CD14-positive monocyte (primary cell): Measurements from ENCODE around the gene AGAP1. TPM values are rescaled to one million over a fixed set of nuclear protein-coding genes. Genes with fewer than 3 reads are reported as not detected.

ENCODE experiments used
- DNase-seq, 3 donors: peaks; one replicate each; pipeline ENCODE4 v3.0.0-alpha.2; 2011 to 2022
- H2AFZ ChIP-seq: 2 replicates; pipeline ENCODE4 v1.6.0; 2012; ENCODE audit warnings: mild to moderate bottlenecking, low read depth, low read length, inconsistent platforms; ENCODE audit not compliant: insufficient read depth, poor library complexity, severe bottlenecking
- H3K27ac ChIP-seq, 2 donors: 1 replicate in 1 of 2; 2 replicates in 1 of 2; pipeline ENCODE4 v1.5.1; 2012 to 2013; ENCODE audit warnings: low read length in 2 of 2, control low read depth in 1 of 2, inconsistent platforms in 1 of 2, low read depth in 1 of 2, mild to moderate bottlenecking in 1 of 2
- H3K27me3 ChIP-seq, 2 donors: one replicate each; pipeline versions ENCODE4 v1.6.0 to v1.6.1; 2011 to 2013; ENCODE audit warnings: low read length in 2 of 2; ENCODE audit not compliant: control insufficient read depth in 2 of 2, insufficient read depth in 2 of 2
- H3K36me3 ChIP-seq, 2 donors: replicated peaks in 1 of 2; 1 replicate in 1 of 2; 2 replicates in 1 of 2; pipeline versions ENCODE4 v1.5.1 to v1.6.1; 2012 to 2013; ENCODE audit warnings: low read length in 2 of 2, control low read depth in 1 of 2, inconsistent platforms in 1 of 2, mild to moderate bottlenecking in 1 of 2; ENCODE audit not compliant: insufficient read depth in 2 of 2, control insufficient read depth in 1 of 2
- H3K4me1 ChIP-seq, 2 donors: 1 replicate in 1 of 2; 2 replicates in 1 of 2; pipeline versions ENCODE4 v1.5.1 to v1.6.1; 2012 to 2013; ENCODE audit warnings: low read length in 2 of 2, control low read depth in 1 of 2, inconsistent platforms in 1 of 2, mild to moderate bottlenecking in 1 of 2, moderate library complexity in 1 of 2; ENCODE audit not compliant: insufficient read depth in 2 of 2, control insufficient read depth in 1 of 2
- H3K4me2 ChIP-seq: replicated peaks from 2 replicates; pipeline ENCODE3; 2012; ENCODE audit warnings: low read length, moderate library complexity, mild to moderate bottlenecking; ENCODE audit not compliant: poor library complexity, severe bottlenecking; ENCODE audit errors: extremely low read depth
- H3K4me3 ChIP-seq, 3 experiments: fragments of 200-600 bp in 1 of 3; sonication (generic) in 1 of 3; replicated peaks in 1 of 3; 1 replicate in 2 of 3; 2 replicates in 1 of 3; pipeline ENCODE4 v1.5.1; 2011 to 2013; ENCODE audit warnings: low read length in 3 of 3, mild to moderate bottlenecking in 3 of 3, control low read depth in 2 of 3, low read depth in 2 of 3, inconsistent platforms in 1 of 3, moderate library complexity in 1 of 3
- H3K79me2 ChIP-seq: 2 replicates; pipeline ENCODE4 v1.6.0; 2012; ENCODE audit warnings: mild to moderate bottlenecking, control low read depth, inconsistent platforms, low read length, moderate library complexity; ENCODE audit not compliant: insufficient read depth
- H3K9ac ChIP-seq: 2 replicates; pipeline ENCODE4 v1.6.0; 2017; ENCODE audit warnings: low read length, mild to moderate bottlenecking; ENCODE audit not compliant: insufficient read depth, poor library complexity, severe bottlenecking
- H3K9me3 ChIP-seq, 2 donors: replicated peaks in 1 of 2; 1 replicate in 1 of 2; 2 replicates in 1 of 2; pipeline versions ENCODE4 v1.5.1 to v1.6.1; 2012 to 2013; ENCODE audit warnings: low read length in 2 of 2, control low read depth in 1 of 2; ENCODE audit not compliant: control insufficient read depth in 1 of 2, insufficient read depth in 1 of 2
- H4K20me1 ChIP-seq: 2 replicates; pipeline ENCODE4 v1.6.0; 2012; ENCODE audit warnings: mild to moderate bottlenecking, low read length, control low read depth, moderate library complexity; ENCODE audit not compliant: insufficient read depth
- H3K27ac Mint-ChIP-seq, 7 donors: one replicate each; pipeline ENCODE4 v1.8.0; 2020; ENCODE audit warnings: mild to moderate bottlenecking in 7 of 7, mixed read lengths in 7 of 7, moderate library complexity in 6 of 7, inconsistent platforms in 2 of 7
- H3K27me3 Mint-ChIP-seq, 3 donors: one replicate each; pipeline ENCODE4 v1.8.0; 2021 to 2022; ENCODE audit warnings: low read depth in 3 of 3, mild to moderate bottlenecking in 3 of 3, mixed read lengths in 3 of 3, moderate library complexity in 3 of 3, inconsistent platforms in 1 of 3
- H3K36me3 Mint-ChIP-seq, 2 donors: one replicate each; pipeline ENCODE4 v1.8.0; 2020; ENCODE audit warnings: mixed read lengths in 2 of 2, inconsistent platforms in 1 of 2, mild to moderate bottlenecking in 1 of 2
- H3K4me1 Mint-ChIP-seq: one replicate; pipeline ENCODE4 v1.8.0; 2020; ENCODE audit warnings: mild to moderate bottlenecking, mixed read lengths
- H3K4me3 Mint-ChIP-seq, 2 donors: one replicate each; pipeline ENCODE4 v1.8.0; 2020; ENCODE audit warnings: mild to moderate bottlenecking in 2 of 2, mixed read lengths in 2 of 2, moderate library complexity in 1 of 2
- H3K9me3 Mint-ChIP-seq, 7 donors: one replicate each; pipeline ENCODE4 v1.8.0; 2020 to 2022; ENCODE audit warnings: mixed read lengths in 7 of 7, mild to moderate bottlenecking in 6 of 7, moderate library complexity in 6 of 7, inconsistent platforms in 2 of 7
- CTCF ChIP-seq: fragments of 200-600 bp; IDR thresholded peaks from one replicate; pipeline ENCODE4 v1.8.0; 2022; ENCODE audit warnings: antibody characterized with exemption, mild to moderate bottlenecking
- WGBS: methylation state at CpG from one replicate; pipeline ENCODE4 v1.1.5; 2013; ENCODE audit warnings: missing lambda C conversion rate; ENCODE audit not compliant: insufficient coverage; 5-methylcytosine and 5-hydroxymethylcytosine counted together
- intact Hi-C, 2 donors: fragments of 100-400 bp; cut with micrococcal nuclease; formaldehyde crosslinking; loops; one replicate each; pipeline versions ENCODE4 v1.15.0 to v1.15.1; 2023
- polyA plus RNA-seq, 3 donors: library from polyadenylated mRNA; depleted of rRNA in 1 of 3; unstranded in 2 of 3; stranded (reverse) in 1 of 3; fragments of 300-500 nt in 2 of 3; fragments of >200 nt in 1 of 3; fragmentation: Illumina TruSeq in 2 of 3; gene quantifications; 1 replicate in 2 of 3; 2 replicates in 1 of 3; pipeline ENCODE4 v1.2.3, GENCODE V29; 2012 to 2021

The AGAP1 gene
- polyA plus RNA-seq, 3 donors, result 0.12 TPM; not detected in 2

GRCh38 chr2:235675678-235676535 is 182.1 kb downstream of the AGAP1 start:
- Mint-ChIP-seq H3K4me1 (no peaks in the 10 kb centered on the region), H3K9me3 (peaks cover 0 to 2% (median 0%) of the 10 kb centered on the region in 7 donors), H3K27ac (no peak overlapping the region), H3K4me3 (no peak overlapping the region), H3K27me3 (peaks cover 26 to 43% (median 38%) of the 10 kb centered on the region in 3 donors), H3K36me3 (no peaks in the 10 kb centered on the region)
- H3K27me3 ChIP-seq, result peaks cover 25 to 34% of the 10 kb centered on the region in 2 donors
- no peaks in the 10 kb centered on the region for H3K79me2 ChIP-seq
- no peak overlapping the region for H3K4me2 ChIP-seq
- WGBS, result 94% methylated on average over 2 of the region's 3 CpGs
- H3K4me3 ChIP-seq, result no peak overlapping the region
- peaks cover 0 to 4% of the 10 kb centered on the region in 2 donors for H3K9me3 ChIP-seq
- no peak for DNase-seq
- H3K27ac ChIP-seq, result no peak overlapping the region
- TF ChIP-seq CTCF, result no peak
- no peaks in the 10 kb centered on the region for H4K20me1 ChIP-seq
- intact Hi-C loops, result no loop called here
- H3K36me3 ChIP-seq, result no peaks in the 10 kb centered on the region
- no peaks in the 10 kb centered on the region for H3K4me1 ChIP-seq
- no peak overlapping the region for H2AFZ ChIP-seq
- no peak overlapping the region for H3K9ac ChIP-seq

- Histone ChIP-seq H3K9me3 (no peaks in the 10 kb centered on the region), H3K27ac (no peak overlapping the region), H3K4me1 (no peaks in the 10 kb centered on the region), H3K9ac (no peak overlapping the region), H3K27me3 (peaks cover 24 to 28% of the 10 kb centered on the region in 2 donors), H4K20me1 (no peaks in the 10 kb centered on the region), H3K36me3 (no peaks in the 10 kb centered on the region), H3K79me2 (no peaks in the 10 kb centered on the region), H2AFZ (no peak overlapping the region), H3K4me2 (no peak overlapping the region), H3K4me3 (no peak overlapping the region)
- WGBS, result no CpG with 5 or more reads among the region's 1 CpG
- H3K9me3 Mint-ChIP-seq, result no peaks in the 10 kb centered on the region
- H3K4me3 Mint-ChIP-seq, result no peak overlapping the region
- H3K27me3 Mint-ChIP-seq, result peaks cover 22 to 39% (median 32%) of the 10 kb centered on the region in 3 donors
- H3K4me1 Mint-ChIP-seq, result no peaks in the 10 kb centered on the region
- H3K27ac Mint-ChIP-seq, result no peak overlapping the region
- TF ChIP-seq CTCF, result no peak
- no peaks in the 10 kb centered on the region for H3K36me3 Mint-ChIP-seq
- no peak for DNase-seq
- intact Hi-C loops, result no loop called here
Measured at GRCh38 chr2:235676536-235676799, 182.6 kb downstream of the AGAP1 start.
